Endothelial cell of umbilical vein (primary cell): ENCODE results near the gene SLCO3A1.

ENCODE experiments used
- EZH2 ChIP-seq: IDR thresholded peaks from 2 replicates; pipeline ENCODE4 v1.6.1; 2012; ENCODE audit warnings: borderline replicate concordance, low read depth, mild to moderate bottlenecking, moderate library complexity, low read length, inconsistent platforms; ENCODE audit not compliant: severe bottlenecking
- JUN ChIP-seq: IDR thresholded peaks from 2 replicates; pipeline ENCODE4 v1.6.1; 2011; ENCODE audit warnings: borderline replicate concordance, low read depth; ENCODE audit not compliant: insufficient read length, insufficient read depth
- POLR2A ChIP-seq: IDR thresholded peaks from 2 replicates; pipeline ENCODE4 v1.6.1; 2012; ENCODE audit warnings: low read depth, mild to moderate bottlenecking, control low read depth, low read length
- TF ChIP-seq, protein P1 (sequence below), 2 donors: IDR thresholded peaks; 1 replicate in 1 of 2; 2 replicates in 1 of 2; pipeline ENCODE4 v1.5.1; 2011; ENCODE audit warnings: low read length in 2 of 2, mild to moderate bottlenecking in 2 of 2, moderate library complexity in 2 of 2, control low read depth in 1 of 2, inconsistent platforms in 1 of 2, low read depth in 1 of 2; ENCODE audit not compliant: insufficient read depth in 1 of 2; ENCODE audit errors: extremely low read depth in 1 of 2

DNA sequence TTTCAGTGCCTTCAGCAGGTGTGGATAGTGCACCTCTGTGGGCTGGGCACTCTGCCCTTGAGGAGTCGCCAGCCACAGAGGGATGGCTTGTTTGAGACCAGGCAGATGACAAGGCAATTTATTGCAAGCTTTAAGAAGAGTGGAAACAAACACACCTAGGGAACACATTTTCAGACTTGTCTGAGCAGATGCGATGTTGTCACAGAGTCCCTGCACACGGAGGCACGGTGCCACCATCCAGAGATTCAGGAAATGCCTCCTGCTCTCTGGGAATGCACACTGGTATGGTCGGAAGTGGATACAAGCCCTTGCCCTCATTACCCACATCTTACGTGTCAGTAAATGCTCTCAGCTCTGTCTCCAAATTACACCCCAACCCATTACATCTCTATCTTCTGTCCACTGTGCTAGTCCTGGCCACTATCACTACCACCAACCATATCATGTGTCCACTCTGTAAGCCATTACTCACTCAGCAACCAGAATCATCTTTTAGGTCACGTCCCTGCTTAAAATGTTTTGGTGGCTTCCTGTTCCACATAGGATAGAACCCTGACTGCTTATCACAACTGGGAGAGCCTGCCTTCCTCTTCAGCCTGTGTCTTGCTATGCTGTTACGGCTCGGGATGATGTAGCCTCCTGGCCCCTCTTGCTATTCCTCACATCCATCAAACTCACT lies 196.9 kb downstream of the SLCO3A1 start:
- TF ChIP-seq POLR2A: no peak
- TF ChIP-seq, protein P1, sequence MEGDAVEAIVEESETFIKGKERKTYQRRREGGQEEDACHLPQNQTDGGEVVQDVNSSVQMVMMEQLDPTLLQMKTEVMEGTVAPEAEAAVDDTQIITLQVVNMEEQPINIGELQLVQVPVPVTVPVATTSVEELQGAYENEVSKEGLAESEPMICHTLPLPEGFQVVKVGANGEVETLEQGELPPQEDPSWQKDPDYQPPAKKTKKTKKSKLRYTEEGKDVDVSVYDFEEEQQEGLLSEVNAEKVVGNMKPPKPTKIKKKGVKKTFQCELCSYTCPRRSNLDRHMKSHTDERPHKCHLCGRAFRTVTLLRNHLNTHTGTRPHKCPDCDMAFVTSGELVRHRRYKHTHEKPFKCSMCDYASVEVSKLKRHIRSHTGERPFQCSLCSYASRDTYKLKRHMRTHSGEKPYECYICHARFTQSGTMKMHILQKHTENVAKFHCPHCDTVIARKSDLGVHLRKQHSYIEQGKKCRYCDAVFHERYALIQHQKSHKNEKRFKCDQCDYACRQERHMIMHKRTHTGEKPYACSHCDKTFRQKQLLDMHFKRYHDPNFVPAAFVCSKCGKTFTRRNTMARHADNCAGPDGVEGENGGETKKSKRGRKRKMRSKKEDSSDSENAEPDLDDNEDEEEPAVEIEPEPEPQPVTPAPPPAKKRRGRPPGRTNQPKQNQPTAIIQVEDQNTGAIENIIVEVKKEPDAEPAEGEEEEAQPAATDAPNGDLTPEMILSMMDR (IDR thresholded peaks at IDR 0.05; ENCODE audit: extremely low read depth in 1 of 2, insufficient read depth in 1 of 2, low read depth in 1 of 2, low read length in 2 of 2): no peak
- no peak for TF ChIP-seq JUN
- TF ChIP-seq EZH2: no peak
